NCI-H2081 treated with DMSO at 0.1 percent for 48 hours (cell line): ENCODE data around the gene ADGRL3.
"Not testable (repeated sequence)": the region's sequence is repeated elsewhere in the genome, so short reads cannot be mapped to it uniquely, and the experiment has no call there.

Source experiments
- DNase-seq: peaks from one replicate; lab custom pipeline; 2025; lab: John Stamatoyannopoulos, UW

ADGRL3 gene

GRCh38 chr4:61817071-61817470 is 616.9 kb downstream of the ADGRL3 start:
- DNase-seq: no peak

- no peak for DNase-seq
These were observed 620.0 kb downstream of the ADGRL3 start for GRCh38 chr4:61820136-61820535.

GRCh38 chr4:61824454-61824853 is 624.3 kb downstream of the ADGRL3 start:
- DNase-seq: no peak

- DNase-seq: no peak
These were observed 627.8 kb downstream of the ADGRL3 start for GRCh38 chr4:61827907-61828391.

GRCh38 chr4:61828960-61829359 is 628.8 kb downstream of the ADGRL3 start:
- DNase-seq: no peak

- DNase-seq: no peak
These were observed 631.9 kb downstream of the ADGRL3 start for GRCh38 chr4:61831987-61832386.

- DNase-seq: no peak
These were observed 637.3 kb downstream of the ADGRL3 start for GRCh38 chr4:61837395-61837794.

GRCh38 chr4:61838072-61838471 is 637.9 kb downstream of the ADGRL3 start:
- DNase-seq: no peak

- DNase-seq: no peak
These were observed 641.6 kb downstream of the ADGRL3 start for GRCh38 chr4:61841714-61842113.

GRCh38 chr4:61851126-61851525 is 651.0 kb downstream of the ADGRL3 start:
- DNase-seq: no peak

- DNase-seq: not testable (repeated sequence)
These were observed 652.0 kb downstream of the ADGRL3 start for GRCh38 chr4:61852105-61852504.

GRCh38 chr4:61853041-61853440 is 652.9 kb downstream of the ADGRL3 start:
- DNase-seq: no peak

- no peak for DNase-seq
These were observed 660.2 kb downstream of the ADGRL3 start for GRCh38 chr4:61860376-61860775.

GRCh38 chr4:61864286-61864685 is 664.2 kb downstream of the ADGRL3 start:
- no peak for DNase-seq

GRCh38 chr4:61866378-61867030 is 666.4 kb downstream of the ADGRL3 start:
- no peak for DNase-seq

GRCh38 chr4:61872983-61873382 is 672.9 kb downstream of the ADGRL3 start:
- DNase-seq: no peak

- no peak for DNase-seq
These were observed 677.1 kb downstream of the ADGRL3 start for GRCh38 chr4:61877266-61877665.

GRCh38 chr4:61877893-61878292 is 677.8 kb downstream of the ADGRL3 start:
- DNase-seq: no peak

GRCh38 chr4:61882381-61882780 is 682.3 kb downstream of the ADGRL3 start:
- DNase-seq: no peak

- DNase-seq: no peak
These were observed 686.0 kb downstream of the ADGRL3 start for GRCh38 chr4:61886131-61886530.

GRCh38 chr4:61889117-61889516 is 689.0 kb downstream of the ADGRL3 start:
- no peak for DNase-seq

GRCh38 chr4:61890321-61890720 is 690.2 kb downstream of the ADGRL3 start:
- DNase-seq: no peak

GRCh38 chr4:61891953-61892352 is 691.8 kb downstream of the ADGRL3 start:
- no peak for DNase-seq

- no peak for DNase-seq
These were observed 696.5 kb downstream of the ADGRL3 start for GRCh38 chr4:61896634-61897033.
